Keratinocyte (primary cell): ENCODE data around the gene INHBE. TPM values are rescaled to one million over a fixed set of nuclear protein-coding genes. Genes with fewer than 3 reads are reported as not detected.

Source experiments
- DNase-seq: peaks from one replicate; pipeline ENCODE4 v3.0.0-alpha.2; 2011; ENCODE audit warnings: low read depth, missing footprints, low spot score
- FAIRE-seq: peaks from 2 replicates; lab custom pipeline; 2011; peaks lifted over from hg19 to GRCh38; lab: Jason Lieb, UNC
- H2AFZ ChIP-seq: 2 replicates; pipeline ENCODE4 v1.6.0; 2012; ENCODE audit warnings: low read length, control low read depth, inconsistent platforms; ENCODE audit not compliant: control insufficient read depth
- H3K27ac ChIP-seq: 2 replicates; pipeline ENCODE4 v1.5.1; 2011; ENCODE audit warnings: low read length; ENCODE audit not compliant: control insufficient read depth, insufficient read depth
- H3K27me3 ChIP-seq: 3 replicates; pipeline ENCODE4 v1.6.0; 2011; ENCODE audit warnings: low read length; ENCODE audit not compliant: control insufficient read depth, insufficient read depth; ENCODE audit errors: extremely low read depth
- H3K36me3 ChIP-seq, 2 experiments: 2 replicates in 1 of 2; 3 replicates in 1 of 2; pipeline ENCODE4 v1.5.1; 2011; ENCODE audit warnings: low read length in 2 of 2, mild to moderate bottlenecking in 1 of 2; ENCODE audit not compliant: control insufficient read depth in 2 of 2, insufficient read depth in 2 of 2; ENCODE audit errors: extremely low read depth in 1 of 2
- H3K4me1 ChIP-seq: 3 replicates; pipeline ENCODE4 v1.5.1; 2011; ENCODE audit warnings: low read length; ENCODE audit not compliant: control insufficient read depth, insufficient read depth; ENCODE audit errors: extremely low read depth
- H3K4me2 ChIP-seq: 3 replicates; pipeline ENCODE4 v1.6.0; 2011; ENCODE audit warnings: low read depth, low read length; ENCODE audit not compliant: control insufficient read depth, insufficient read depth; ENCODE audit errors: extremely low read depth
- H3K4me3 ChIP-seq, 3 experiments: fragments of 200-600 bp in 1 of 3; sonication (generic) in 1 of 3; 2 replicates in 2 of 3; 3 replicates in 1 of 3; pipeline ENCODE4 v1.5.1; 2011 to 2016; ENCODE audit warnings: low read length in 3 of 3, mild to moderate bottlenecking in 3 of 3, control low read depth in 2 of 3, inconsistent platforms in 1 of 3, low read depth in 1 of 3, mixed read lengths in 1 of 3, mixed run types in 1 of 3, moderate library complexity in 1 of 3; ENCODE audit not compliant: control insufficient read depth in 2 of 3, insufficient read depth in 2 of 3; ENCODE audit errors: extremely low read depth in 1 of 3
- H3K79me2 ChIP-seq: 2 replicates; pipeline ENCODE4 v1.6.0; 2012; ENCODE audit warnings: low read length; ENCODE audit not compliant: control insufficient read depth, insufficient read depth
- H3K9ac ChIP-seq: 3 replicates; pipeline ENCODE4 v1.6.0; 2011; ENCODE audit warnings: low read length; ENCODE audit not compliant: control insufficient read depth, insufficient read depth; ENCODE audit errors: extremely low read depth
- H3K9me1 ChIP-seq: 3 replicates; pipeline ENCODE4 v1.6.0; 2011; ENCODE audit warnings: low read length; ENCODE audit not compliant: control insufficient read depth, insufficient read depth; ENCODE audit errors: extremely low read depth
- H3K9me3 ChIP-seq: 2 replicates; pipeline ENCODE4 v1.5.1; 2012; ENCODE audit warnings: low read depth, low read length; ENCODE audit not compliant: control insufficient read depth
- H4K20me1 ChIP-seq: 3 replicates; pipeline ENCODE4 v1.6.0; 2011; ENCODE audit warnings: low read length; ENCODE audit not compliant: control insufficient read depth, insufficient read depth; ENCODE audit errors: extremely low read depth
- EZH2 ChIP-seq: IDR thresholded peaks from one replicate; pipeline ENCODE4 v1.6.1; 2012; ENCODE audit warnings: inconsistent platforms, mild to moderate bottlenecking, low read length, moderate library complexity
- dilution Hi-C: fragments of 300-500 bp; cut with MboI; formaldehyde crosslinking; loops from one replicate; pipeline ENCODE4 v1.7.0; 2020; ENCODE audit warnings: low sequenced_read_pairs; ENCODE audit not compliant: extremely low pct_ligation_motif_present
- polyA plus RNA-seq, 5 experiments: library from polyadenylated mRNA; depleted of rRNA in 3 of 5; stranded (reverse) in 3 of 5; stranded (forward) in 1 of 5; unstranded in 1 of 5; fragments of >200 nt; gene quantifications; 1 replicate in 1 of 5; 2 replicates in 3 of 5; 3 replicates in 1 of 5; pipeline versions ENCODE4 v1.2.1 to v1.2.3, GENCODE V29; 2011 to 2012; ENCODE audit warnings: missing spikeins in 2 of 5, low read depth in 1 of 5, low replicate concordance in 1 of 5
- TF ChIP-seq, protein P1 (sequence below), 3 experiments: IDR thresholded peaks in 1 of 3; conservative IDR thresholded peaks in 1 of 3; optimal IDR thresholded peaks in 1 of 3; 2 replicates in 2 of 3; 3 replicates in 1 of 3; pipeline versions ENCODE3 to v1.5.1; 2011; ENCODE audit warnings: low read length in 3 of 3, mild to moderate bottlenecking in 3 of 3, moderate library complexity in 2 of 3, control low read depth in 1 of 3, inconsistent platforms in 1 of 3; ENCODE audit not compliant: insufficient read depth in 2 of 3; ENCODE audit errors: extremely low read depth in 1 of 3

Gene INHBE
- polyA plus RNA-seq, 1 donor (not counting 4 experiments of a cell fraction or from before 2014, with no cell fraction given): not detected

DNA sequence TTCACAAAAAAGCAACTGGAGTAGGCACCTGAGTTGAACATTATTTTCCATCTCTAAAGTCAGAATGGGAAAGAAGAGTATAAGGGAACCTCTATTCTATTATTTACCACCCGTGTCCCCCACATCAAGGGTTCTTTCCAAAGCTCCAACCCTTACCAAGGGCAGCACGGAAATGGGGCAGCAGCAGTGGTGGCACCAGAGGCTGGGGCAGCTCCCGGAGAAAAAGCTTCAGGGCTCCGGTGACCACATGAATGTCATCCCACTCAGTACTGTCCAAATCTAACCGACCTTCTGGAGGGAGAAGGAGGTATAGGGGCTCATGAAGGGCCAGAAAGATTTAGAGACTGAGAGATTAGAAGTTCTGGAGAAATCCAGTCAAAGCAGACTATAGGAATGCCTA is 18.8 kb downstream of the INHBE start:
- TF ChIP-seq, protein P1, sequence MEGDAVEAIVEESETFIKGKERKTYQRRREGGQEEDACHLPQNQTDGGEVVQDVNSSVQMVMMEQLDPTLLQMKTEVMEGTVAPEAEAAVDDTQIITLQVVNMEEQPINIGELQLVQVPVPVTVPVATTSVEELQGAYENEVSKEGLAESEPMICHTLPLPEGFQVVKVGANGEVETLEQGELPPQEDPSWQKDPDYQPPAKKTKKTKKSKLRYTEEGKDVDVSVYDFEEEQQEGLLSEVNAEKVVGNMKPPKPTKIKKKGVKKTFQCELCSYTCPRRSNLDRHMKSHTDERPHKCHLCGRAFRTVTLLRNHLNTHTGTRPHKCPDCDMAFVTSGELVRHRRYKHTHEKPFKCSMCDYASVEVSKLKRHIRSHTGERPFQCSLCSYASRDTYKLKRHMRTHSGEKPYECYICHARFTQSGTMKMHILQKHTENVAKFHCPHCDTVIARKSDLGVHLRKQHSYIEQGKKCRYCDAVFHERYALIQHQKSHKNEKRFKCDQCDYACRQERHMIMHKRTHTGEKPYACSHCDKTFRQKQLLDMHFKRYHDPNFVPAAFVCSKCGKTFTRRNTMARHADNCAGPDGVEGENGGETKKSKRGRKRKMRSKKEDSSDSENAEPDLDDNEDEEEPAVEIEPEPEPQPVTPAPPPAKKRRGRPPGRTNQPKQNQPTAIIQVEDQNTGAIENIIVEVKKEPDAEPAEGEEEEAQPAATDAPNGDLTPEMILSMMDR (optimal IDR thresholded peaks at IDR 0.05 in 1 of 3, IDR thresholded peaks at IDR 0.05 in 1 of 3, conservative IDR thresholded peaks at IDR 0.05 in 1 of 3; ENCODE audit: extremely low read depth in 1 of 3, insufficient read depth in 2 of 3, low read length in 3 of 3): no peak
- no peak for TF ChIP-seq EZH2
- Histone ChIP-seq H2AFZ (no peak overlapping the region), H3K27ac (no peak overlapping the region), H3K79me2 (no peaks in the 10 kb centered on the region), H3K4me1 (peaks cover 3% of the 10 kb centered on the region), H3K27me3 (peaks cover 89% of the 10 kb centered on the region), H3K9me1 (no peaks in the 10 kb centered on the region), H3K36me3 (no peaks in the 10 kb centered on the region), H3K4me3 (no peak overlapping the region), H3K9ac (no peak overlapping the region), H4K20me1 (no peaks in the 10 kb centered on the region), H3K4me2 (no peak overlapping the region), H3K9me3 (no peaks in the 10 kb centered on the region)
- dilution Hi-C loops: no loop called here
- DNase-seq: no peak
- FAIRE-seq: no peak

DNA sequence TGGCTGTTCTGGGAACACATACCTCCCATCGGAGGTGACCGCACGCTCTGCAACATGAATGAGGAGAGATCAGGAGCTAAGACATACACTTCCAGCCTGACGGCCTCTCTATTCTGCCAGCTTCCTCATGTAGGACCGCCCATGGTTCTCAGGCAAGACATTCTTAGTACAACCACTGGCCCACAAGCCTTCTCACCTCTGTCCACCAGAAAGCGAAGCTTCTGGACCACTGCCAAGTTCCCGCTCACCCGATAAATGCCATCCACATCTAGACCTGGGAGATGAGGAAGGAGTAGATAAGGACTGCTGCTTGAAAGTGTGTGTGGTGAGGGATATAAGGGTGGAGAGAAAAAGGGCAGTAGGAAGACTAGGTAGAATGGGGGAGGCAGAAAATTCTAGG is 19.3 kb downstream of the INHBE start:
- Histone ChIP-seq H3K27me3 (peaks cover 91% of the 10 kb centered on the region), H3K9ac (no peak overlapping the region), H3K9me1 (no peaks in the 10 kb centered on the region), H3K79me2 (no peaks in the 10 kb centered on the region), H3K4me2 (no peak overlapping the region), H2AFZ (no peak overlapping the region), H3K4me3 (no peak overlapping the region), H3K9me3 (no peaks in the 10 kb centered on the region), H4K20me1 (no peaks in the 10 kb centered on the region), H3K36me3 (no peaks in the 10 kb centered on the region), H3K27ac (no peak overlapping the region), H3K4me1 (peaks cover 3% of the 10 kb centered on the region)
- no peak for DNase-seq
- dilution Hi-C loops: no loop called here
- no peak for FAIRE-seq
- TF ChIP-seq, protein P1 (optimal IDR thresholded peaks at IDR 0.05 in 1 of 3, IDR thresholded peaks at IDR 0.05 in 1 of 3, conservative IDR thresholded peaks at IDR 0.05 in 1 of 3; ENCODE audit: extremely low read depth in 1 of 3, insufficient read depth in 2 of 3, low read length in 3 of 3): no peak
- TF ChIP-seq EZH2: no peak
